Right lobe of liver (tissue), 4 donors: ENCODE measurements around the gene TSC22D1.

ENCODE experiments used
- CTCF ChIP-seq, 4 donors: fragments of 200-600 bp in 3 of 4; fragments of 450-650 bp in 1 of 4; IDR thresholded peaks; one replicate each; pipeline versions ENCODE4 v1.5.1 to v1.8.0; 2016 to 2022; ENCODE audit warnings: antibody characterized with exemption in 4 of 4, mild to moderate bottlenecking in 2 of 4
- POLR2A ChIP-seq: fragments of 450-650 bp; IDR thresholded peaks from one replicate; pipeline ENCODE4 v1.6.1; 2017; ENCODE audit warnings: antibody characterized with exemption, mild to moderate bottlenecking
- donor health status: DM: no; HTN: no; CAD: no.
- donor health status: DM: no; HTN: no; CAD: no.
- donor health status: DM: no; HTN: yes; CAD: no.

DNA sequence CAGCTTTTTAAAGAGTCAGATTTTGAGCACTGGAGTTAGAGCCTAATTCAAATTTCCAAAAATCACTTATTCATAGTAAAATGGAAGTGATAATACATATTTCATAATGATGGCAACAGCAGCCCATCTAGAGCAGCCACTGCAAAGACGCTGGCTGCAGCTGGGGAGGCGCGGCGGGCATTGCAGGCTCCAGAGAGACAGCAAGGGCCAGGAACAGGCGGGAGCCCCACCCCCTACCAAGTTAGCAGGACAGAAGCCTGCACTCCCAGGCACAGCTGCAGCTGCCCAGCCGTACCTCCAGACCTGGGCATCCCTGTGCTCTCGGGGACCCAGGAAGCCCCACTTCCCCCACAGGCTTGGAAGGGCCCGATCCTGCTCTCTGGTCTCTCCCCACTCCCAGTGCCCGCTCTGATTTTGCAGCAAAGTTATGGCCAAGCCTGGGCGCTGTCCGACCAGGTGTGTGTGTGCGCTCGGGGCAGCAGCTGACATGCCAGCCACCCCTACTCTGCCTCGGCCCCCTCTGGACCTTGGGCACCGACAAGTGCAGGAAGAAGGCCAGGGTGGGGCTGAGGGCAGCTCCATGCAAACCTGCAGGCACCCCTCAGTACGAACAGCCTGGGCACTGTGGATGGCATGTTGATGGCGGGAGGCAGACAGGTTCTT lies 117.7 kb downstream of the TSC22D1 start:
- TF ChIP-seq CTCF (IDR thresholded peaks at IDR 0.05): no peak
- no peak for TF ChIP-seq POLR2A
